H9 (cell line): Measurements from ENCODE around the gene NACC2. TPM values are rescaled to one million over a fixed set of nuclear protein-coding genes. Genes with fewer than 3 reads are reported as not detected.
A peak's percentile ranks its signal among the peaks of the same experiment; 100 is the strongest.

Experiments
- DNase-seq: peaks from one replicate; pipeline ENCODE4 v3.0.0-alpha.2; 2017
- H2AFZ ChIP-seq: one replicate; pipeline ENCODE4 v1.6.1; 2013; ENCODE audit warnings: mild to moderate bottlenecking, low read length, control low read depth, moderate library complexity
- H2AK5ac ChIP-seq: 2 replicates; pipeline ENCODE4 v1.6.1; 2013; ENCODE audit warnings: low read length, control low read depth, mixed read lengths; ENCODE audit not compliant: insufficient read length
- H2BK120ac ChIP-seq: one replicate; pipeline ENCODE4 v1.6.1; 2013; ENCODE audit warnings: low read depth, mild to moderate bottlenecking, low read length, control low read depth, inconsistent platforms; ENCODE audit not compliant: poor library complexity, severe bottlenecking
- H2BK12ac ChIP-seq: 2 replicates; pipeline ENCODE4 v1.6.1; 2013; ENCODE audit warnings: low read length, control low read depth, mixed read lengths, low read depth; ENCODE audit not compliant: insufficient read length
- H2BK15ac ChIP-seq: 2 replicates; pipeline ENCODE4 v1.6.1; 2013; ENCODE audit warnings: low read depth, low read length, control low read depth
- H2BK20ac ChIP-seq: one replicate; pipeline ENCODE4 v1.6.1; 2013; ENCODE audit warnings: low read depth, mild to moderate bottlenecking, low read length, control low read depth, inconsistent platforms; ENCODE audit not compliant: poor library complexity, severe bottlenecking
- H2BK5ac ChIP-seq: 2 replicates; pipeline ENCODE4 v1.6.1; 2013; ENCODE audit warnings: low read length, control low read depth, mixed read lengths; ENCODE audit not compliant: insufficient read length
- H3K14ac ChIP-seq: 2 replicates; pipeline ENCODE4 v1.6.1; 2013; ENCODE audit warnings: low read length, control low read depth; ENCODE audit not compliant: insufficient read depth
- H3K18ac ChIP-seq: 2 replicates; pipeline ENCODE4 v1.6.1; 2013; ENCODE audit warnings: low read depth, mild to moderate bottlenecking, mixed read lengths, low read length, control low read depth; ENCODE audit not compliant: insufficient read length
- H3K23ac ChIP-seq: 2 replicates; pipeline ENCODE4 v1.6.1; 2013; ENCODE audit warnings: low read length, control low read depth, mixed read lengths, low read depth; ENCODE audit not compliant: insufficient read length
- H3K23me2 ChIP-seq: 2 replicates; pipeline ENCODE4 v1.6.1; 2013; ENCODE audit warnings: low read depth, mild to moderate bottlenecking, mixed read lengths, low read length, control low read depth; ENCODE audit not compliant: insufficient read length, poor library complexity, severe bottlenecking
- H3K27ac ChIP-seq: 2 replicates; pipeline ENCODE4 v1.5.1; 2013; ENCODE audit warnings: low read length, control low read depth, mixed read lengths, low read depth; ENCODE audit not compliant: insufficient read length
- H3K27me3 ChIP-seq: 2 replicates; pipeline ENCODE4 v1.6.1; 2013; ENCODE audit warnings: low read length, control low read depth, inconsistent platforms; ENCODE audit not compliant: insufficient read depth
- H3K4ac ChIP-seq: 2 replicates; pipeline ENCODE4 v1.6.1; 2013; ENCODE audit warnings: low read depth, mild to moderate bottlenecking, control low read depth, inconsistent platforms, low read length, moderate library complexity
- H3K4me1 ChIP-seq: 2 replicates; pipeline ENCODE4 v1.6.1; 2013; ENCODE audit warnings: low read length, control low read depth, inconsistent platforms; ENCODE audit not compliant: insufficient read depth
- H3K4me2 ChIP-seq: 2 replicates; pipeline ENCODE4 v1.6.1; 2013; ENCODE audit warnings: low read length, control low read depth, mixed read lengths; ENCODE audit not compliant: insufficient read length, insufficient read depth
- H3K56ac ChIP-seq: 2 replicates; pipeline ENCODE4 v1.6.1; 2013; ENCODE audit warnings: low read depth, mild to moderate bottlenecking, mixed read lengths, low read length, control low read depth; ENCODE audit not compliant: insufficient read length
- H3K79me1 ChIP-seq: 2 replicates; pipeline ENCODE4 v1.6.1; 2013; ENCODE audit warnings: low read depth, mild to moderate bottlenecking, moderate library complexity, low read length, control low read depth, inconsistent platforms; ENCODE audit not compliant: insufficient read depth, poor library complexity, severe bottlenecking
- H3K79me2 ChIP-seq: 2 replicates; pipeline ENCODE4 v1.6.1; 2013; ENCODE audit warnings: low read length, control low read depth, inconsistent platforms; ENCODE audit not compliant: insufficient read depth
- H3K9ac ChIP-seq: 2 replicates; pipeline ENCODE4 v1.6.1; 2013; ENCODE audit warnings: low read length, control low read depth, mixed read lengths; ENCODE audit not compliant: insufficient read length; ENCODE audit errors: extremely low read depth
- H3K9me3 ChIP-seq: one replicate; pipeline ENCODE4 v1.6.1; 2013; ENCODE audit warnings: low read depth, low read length, inconsistent platforms; ENCODE audit not compliant: control insufficient read depth
- H3T11ph ChIP-seq: one replicate; pipeline ENCODE4 v1.6.1; 2013; ENCODE audit warnings: mild to moderate bottlenecking, low read length, control low read depth, inconsistent platforms
- H4K20me1 ChIP-seq: one replicate; pipeline ENCODE4 v1.6.1; 2013; ENCODE audit not compliant: control insufficient read depth, insufficient read length, insufficient read depth
- H4K5ac ChIP-seq: 2 replicates; pipeline ENCODE4 v1.6.1; 2013; ENCODE audit warnings: low read depth, mild to moderate bottlenecking, mixed read lengths, low read length, control low read depth; ENCODE audit not compliant: insufficient read length
- H4K8ac ChIP-seq: replicated peaks from 2 replicates; pipeline ENCODE4 v1.6.1; 2013; ENCODE audit warnings: low read length, control low read depth, mixed read lengths, low read depth; ENCODE audit not compliant: insufficient read length
- H4K91ac ChIP-seq: 2 replicates; pipeline ENCODE4 v1.6.1; 2013; ENCODE audit warnings: low read depth, mild to moderate bottlenecking, moderate library complexity, mixed read lengths, low read length, control low read depth; ENCODE audit not compliant: insufficient read length
- H3K27ac Mint-ChIP-seq, 3 experiments: 2 replicates in 2 of 3; 3 replicates in 1 of 3; pipeline ENCODE4 v1.8.0; 2020 to 2021; ENCODE audit warnings: mixed read lengths in 3 of 3, mild to moderate bottlenecking in 1 of 3, moderate library complexity in 1 of 3
- H3K27me3 Mint-ChIP-seq: 2 replicates; pipeline ENCODE4 v1.8.0; 2021; ENCODE audit warnings: low read depth, mild to moderate bottlenecking, moderate library complexity, mixed read lengths
- H3K36me3 Mint-ChIP-seq, 3 experiments: 2 replicates in 2 of 3; 3 replicates in 1 of 3; pipeline ENCODE4 v1.8.0; 2020 to 2021; ENCODE audit warnings: low read depth in 3 of 3, mixed read lengths in 3 of 3; ENCODE audit not compliant: insufficient read depth in 1 of 3
- H3K4me1 Mint-ChIP-seq, 2 experiments: 2 replicates each; pipeline ENCODE4 v1.8.0; 2020; ENCODE audit warnings: mixed read lengths in 2 of 2
- H3K4me3 Mint-ChIP-seq, 2 experiments: 2 replicates in 1 of 2; 3 replicates in 1 of 2; pipeline ENCODE4 v1.8.0; 2020 to 2021; ENCODE audit warnings: mild to moderate bottlenecking in 2 of 2, mixed read lengths in 2 of 2, moderate library complexity in 1 of 2
- H3K9me3 Mint-ChIP-seq, 2 experiments: 2 replicates in 1 of 2; 3 replicates in 1 of 2; pipeline ENCODE4 v1.8.0; 2020; ENCODE audit warnings: mild to moderate bottlenecking in 2 of 2, mixed read lengths in 2 of 2, moderate library complexity in 1 of 2
- WGBS: extraction: QIAGEN DNeasy Blood & Tissue Kit; methylation state at CpG from one replicate; pipeline ENCODE4 v1.1.7; 2013; ENCODE audit warnings: missing lambda C conversion rate, low lambda C conversion rate, mixed read lengths; ENCODE audit not compliant: insufficient read length; ENCODE audit errors: extremely low coverage; 5-methylcytosine and 5-hydroxymethylcytosine counted together
- total RNA-seq: library from RNA; stranded (reverse); gene quantifications from 2 replicates; pipeline ENCODE4 v1.2.1, GENCODE V29; 2021
- TF ChIP-seq, protein P1 (sequence below): fragments of 200-600 bp; sonication (generic); conservative IDR thresholded peaks from 3 replicates; pipeline ENCODE4 v1.8.0; 2021; ENCODE audit warnings: antibody characterized with exemption, mild to moderate bottlenecking

Gene NACC2
- total RNA-seq, 1 experiment from 2014 or later = 11.5 TPM

- Histone ChIP-seq H2BK5ac (no peak overlapping the region), H2AK5ac (no peak overlapping the region), H3K79me2 (no peaks in the 10 kb centered on the region), H3K4me2 (no peak overlapping the region), H2BK120ac (no peak overlapping the region), H3K27ac (no peak overlapping the region), H3K9ac (no peak overlapping the region), H2BK15ac (no peak overlapping the region; the same call in 1 of the 2 replicates), H2AFZ (no peak overlapping the region), H3K27me3 (no peaks in the 10 kb centered on the region), H3K18ac (no peak overlapping the region), H3K79me1 (no peaks in the 10 kb centered on the region), H3K9me3 (no peaks in the 10 kb centered on the region), H2BK12ac (no peak overlapping the region), H3T11ph (no peak overlapping the region), H3K4ac (no peak overlapping the region), H4K5ac (no peak overlapping the region), H3K56ac (no peak overlapping the region), H3K4me1 (no peaks in the 10 kb centered on the region; the same call in 1 of the 2 replicates), H4K8ac (no peak overlapping the region), H3K23ac (no peak overlapping the region), H3K14ac (peak overlapping the region; percentile 68), H4K91ac (no peak overlapping the region), H4K20me1 (no peaks in the 10 kb centered on the region), H2BK20ac (no peak overlapping the region), H3K23me2 (no peaks in the 10 kb centered on the region)
- H3K4me3 Mint-ChIP-seq = 0 out of 5 replicates have a peak overlapping the region, but pooled peaks of 1 of the 2 experiments have one; percentile 12
- TF ChIP-seq, protein P1, sequence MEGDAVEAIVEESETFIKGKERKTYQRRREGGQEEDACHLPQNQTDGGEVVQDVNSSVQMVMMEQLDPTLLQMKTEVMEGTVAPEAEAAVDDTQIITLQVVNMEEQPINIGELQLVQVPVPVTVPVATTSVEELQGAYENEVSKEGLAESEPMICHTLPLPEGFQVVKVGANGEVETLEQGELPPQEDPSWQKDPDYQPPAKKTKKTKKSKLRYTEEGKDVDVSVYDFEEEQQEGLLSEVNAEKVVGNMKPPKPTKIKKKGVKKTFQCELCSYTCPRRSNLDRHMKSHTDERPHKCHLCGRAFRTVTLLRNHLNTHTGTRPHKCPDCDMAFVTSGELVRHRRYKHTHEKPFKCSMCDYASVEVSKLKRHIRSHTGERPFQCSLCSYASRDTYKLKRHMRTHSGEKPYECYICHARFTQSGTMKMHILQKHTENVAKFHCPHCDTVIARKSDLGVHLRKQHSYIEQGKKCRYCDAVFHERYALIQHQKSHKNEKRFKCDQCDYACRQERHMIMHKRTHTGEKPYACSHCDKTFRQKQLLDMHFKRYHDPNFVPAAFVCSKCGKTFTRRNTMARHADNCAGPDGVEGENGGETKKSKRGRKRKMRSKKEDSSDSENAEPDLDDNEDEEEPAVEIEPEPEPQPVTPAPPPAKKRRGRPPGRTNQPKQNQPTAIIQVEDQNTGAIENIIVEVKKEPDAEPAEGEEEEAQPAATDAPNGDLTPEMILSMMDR = no peak
- H3K27ac Mint-ChIP-seq = no peak overlapping the region
- H3K27me3 Mint-ChIP-seq = no peaks in the 10 kb centered on the region; the same call in 1 of the 2 replicates
- DNase-seq = no peak
- H3K4me1 Mint-ChIP-seq = peaks cover 40 to 58% of the 10 kb centered on the region in 2 experiments
- H3K36me3 Mint-ChIP-seq = peaks cover 0 to 4% (median 3%) of the 10 kb centered on the region in 3 experiments; a peak in 1 of 7 replicates
- no CpG with 5 or more reads among the region's 59 CpGs for WGBS
- H3K9me3 Mint-ChIP-seq = no peaks in the 10 kb centered on the region; a peak in 1 of 5 replicates
These were observed 83.2 kb downstream of the NACC2 start for GRCh38 chr9:136011703-136012496.
